Upper lobe of left lung (tissue), 4 donors: ENCODE measurements around the gene FBH1.

Source experiments
- CTCF ChIP-seq, 6 experiments: fragments of 450-650 bp in 4 of 6; fragments of 200-600 bp in 2 of 6; sonication (generic) in 2 of 6; IDR thresholded peaks; one replicate each; pipeline ENCODE4 v1.5.1; 2016 to 2019; ENCODE audit warnings: antibody characterized with exemption in 6 of 6
- POLR2A ChIP-seq, 4 donors: fragments of 450-650 bp; IDR thresholded peaks; one replicate each; pipeline ENCODE4 v1.5.1; 2016 to 2017; ENCODE audit warnings: antibody characterized with exemption in 4 of 4, mild to moderate bottlenecking in 2 of 4

GRCh38 chr10:5882961-5883360 lies 7.1 kb upstream of the FBH1 start:
- TF ChIP-seq POLR2A (IDR thresholded peaks at IDR 0.05) (no peak), CTCF (IDR thresholded peaks at IDR 0.05) (no peak)
